Vagina (tissue), 2 donors: ENCODE measurements around the gene ARPC1A. TPM values are rescaled to one million over a fixed set of nuclear protein-coding genes. Genes with fewer than 3 reads are reported as not detected.

Experiments
- DNase-seq, 2 donors: peaks; one replicate each; pipeline ENCODE4 v3.0.0-alpha.2; 2017; ENCODE audit errors: extremely low spot score in 2 of 2
- H3K27ac ChIP-seq: fragments of 200-600 bp; sonication (generic); one replicate; pipeline ENCODE4 v1.5.1; 2019
- H3K27me3 ChIP-seq: fragments of 200-600 bp; sonication (generic); one replicate; pipeline ENCODE4 v1.5.1; 2019
- H3K36me3 ChIP-seq, 2 donors: fragments of 200-600 bp; sonication (generic); one replicate each; pipeline ENCODE4 v1.5.1; 2017 to 2019
- H3K4me1 ChIP-seq: fragments of 200-600 bp; sonication (generic); one replicate; pipeline ENCODE4 v1.5.1; 2019
- H3K4me3 ChIP-seq, 2 donors: fragments of 200-600 bp; sonication (generic); 1 replicate in 1 of 2; 2 replicates in 1 of 2; pipeline ENCODE4 v1.5.1; 2016 to 2019
- H3K9me3 ChIP-seq: fragments of 200-600 bp; sonication (generic); one replicate; pipeline ENCODE4 v1.5.1; 2019
- CTCF ChIP-seq, 3 experiments: fragments of 450-650 bp in 2 of 3; fragments of 200-600 bp in 1 of 3; sonication (generic) in 1 of 3; IDR thresholded peaks; one replicate each; pipeline ENCODE4 v1.5.1; 2017 to 2019; ENCODE audit warnings: antibody characterized with exemption in 3 of 3, mild to moderate bottlenecking in 2 of 3, moderate library complexity in 2 of 3
- POLR2A ChIP-seq, 2 donors: fragments of 450-650 bp; IDR thresholded peaks; one replicate each; pipeline ENCODE4 v1.6.1; 2017; ENCODE audit warnings: antibody characterized with exemption in 2 of 2, mild to moderate bottlenecking in 2 of 2, moderate library complexity in 2 of 2
- POLR2AphosphoS5 ChIP-seq, 2 donors: sonication (generic); formaldehyde crosslinking; IDR thresholded peaks; one replicate each; pipeline ENCODE4 v1.9.0; 2017; ENCODE audit warnings: antibody characterized with exemption in 2 of 2, mild to moderate bottlenecking in 2 of 2, low read depth in 1 of 2; ENCODE audit not compliant: insufficient read depth in 1 of 2
- intact Hi-C: fragments of 100-400 bp; cut with DNase I; formaldehyde crosslinking; loops from one replicate; pipeline ENCODE4 v1.15.1; 2023
- total RNA-seq: library from RNA; depleted of rRNA; stranded (reverse); fragments of >200 nt; gene quantifications from one replicate; pipeline ENCODE4 v1.2.3, GENCODE V29; 2016

Gene ARPC1A
- total RNA-seq, 1 donor from 2014 or later = 106 TPM

GRCh38 chr7:99301496-99301895 is 24.2 kb upstream of the ARPC1A start:
- Histone ChIP-seq H3K4me3 (no peak overlapping the region), H3K9me3 (no peaks in the 10 kb centered on the region), H3K36me3 (no peaks in the 10 kb centered on the region), H3K4me1 (no peaks in the 10 kb centered on the region), H3K27me3 (no peaks in the 10 kb centered on the region), H3K27ac (no peak overlapping the region)
- TF ChIP-seq POLR2AphosphoS5 (IDR thresholded peaks at IDR 0.05; ENCODE audit: insufficient read depth in 1 of 2, low read depth in 1 of 2) = no peak
- TF ChIP-seq CTCF (IDR thresholded peaks at IDR 0.05) = no peak
- TF ChIP-seq POLR2A (IDR thresholded peaks at IDR 0.05) = no peak
- no peak for DNase-seq
- intact Hi-C loops = no loop called here

GRCh38 chr7:99305473-99306260 is 20.0 kb upstream of the ARPC1A start:
- H3K36me3 ChIP-seq = no peaks in the 10 kb centered on the region
- H3K27ac ChIP-seq = no peak overlapping the region
- no peaks in the 10 kb centered on the region for H3K27me3 ChIP-seq
- intact Hi-C loops = no loop called here
- no peak for TF ChIP-seq CTCF (IDR thresholded peaks at IDR 0.05)
- no peak for TF ChIP-seq POLR2A (IDR thresholded peaks at IDR 0.05)
- TF ChIP-seq POLR2AphosphoS5 (IDR thresholded peaks at IDR 0.05; ENCODE audit: insufficient read depth in 1 of 2, low read depth in 1 of 2) = no peak
- H3K9me3 ChIP-seq = no peaks in the 10 kb centered on the region
- DNase-seq = no peak
- H3K4me3 ChIP-seq = no peak overlapping the region
- H3K4me1 ChIP-seq = no peaks in the 10 kb centered on the region

- Histone ChIP-seq H3K27ac (no peak overlapping the region), H3K4me3 (no peak overlapping the region), H3K27me3 (no peaks in the 10 kb centered on the region), H3K9me3 (no peaks in the 10 kb centered on the region), H3K36me3 (no peaks in the 10 kb centered on the region), H3K4me1 (no peaks in the 10 kb centered on the region)
- intact Hi-C loops = no loop called here
- TF ChIP-seq POLR2AphosphoS5 (IDR thresholded peaks at IDR 0.05; ENCODE audit: insufficient read depth in 1 of 2, low read depth in 1 of 2) (no peak), CTCF (IDR thresholded peaks at IDR 0.05) (no peak), POLR2A (IDR thresholded peaks at IDR 0.05) (no peak)
- DNase-seq = no peak
Measured at GRCh38 chr7:99308461-99309074, 17.1 kb upstream of the ARPC1A start.

GRCh38 chr7:99309111-99309510 is 16.6 kb upstream of the ARPC1A start:
- intact Hi-C loops = no loop called here
- Histone ChIP-seq H3K27ac (no peak overlapping the region), H3K9me3 (no peaks in the 10 kb centered on the region), H3K4me3 (no peak overlapping the region), H3K4me1 (no peaks in the 10 kb centered on the region), H3K27me3 (no peaks in the 10 kb centered on the region), H3K36me3 (no peaks in the 10 kb centered on the region)
- TF ChIP-seq CTCF (IDR thresholded peaks at IDR 0.05) (no peak), POLR2AphosphoS5 (IDR thresholded peaks at IDR 0.05; ENCODE audit: insufficient read depth in 1 of 2, low read depth in 1 of 2) (no peak), POLR2A (IDR thresholded peaks at IDR 0.05) (no peak)
- DNase-seq = no peak

- no peaks in the 10 kb centered on the region for H3K9me3 ChIP-seq
- DNase-seq = no peak
- intact Hi-C loops = no loop called here
- H3K27ac ChIP-seq = no peak overlapping the region
- H3K4me3 ChIP-seq = no peak overlapping the region
- no peaks in the 10 kb centered on the region for H3K27me3 ChIP-seq
- no peaks in the 10 kb centered on the region for H3K4me1 ChIP-seq
- no peaks in the 10 kb centered on the region for H3K36me3 ChIP-seq
- TF ChIP-seq POLR2AphosphoS5 (IDR thresholded peaks at IDR 0.05; ENCODE audit: insufficient read depth in 1 of 2, low read depth in 1 of 2) (no peak), CTCF (IDR thresholded peaks at IDR 0.05) (no peak), POLR2A (IDR thresholded peaks at IDR 0.05) (no peak)
Measured at GRCh38 chr7:99310004-99310403, 15.7 kb upstream of the ARPC1A start.
